K562 (cell line): ENCODE results near the gene ATAD3B. TPM values are rescaled to one million over a fixed set of nuclear protein-coding genes. Genes with fewer than 3 reads are reported as not detected.

Experiments
- ELF4 ChIP-seq: fragments of 450-650 bp; formaldehyde crosslinking; IDR thresholded peaks from 2 replicates; pipeline ENCODE4 v1.4.0; 2022; ENCODE audit warnings: missing genetic modification characterization
- HOXB6 ChIP-seq: fragments of 250-450 bp; sonication (Bioruptor Pico); IDR thresholded peaks from 2 replicates; pipeline ENCODE4 v1.5.1; 2022; ENCODE audit warnings: mild to moderate bottlenecking, borderline replicate concordance
- KLF16 ChIP-seq: IDR thresholded peaks from 2 replicates; pipeline ENCODE4 v1.6.1; 2016; ENCODE audit warnings: antibody characterized with exemption
- MYBL2 ChIP-seq, 2 experiments: fragments of 450-650 bp in 1 of 2; sonication (generic) in 1 of 2; formaldehyde crosslinking in 1 of 2; IDR thresholded peaks; 2 replicates each; pipeline versions ENCODE4 v1.6.1 to v1.8.1; 2017 to 2022; ENCODE audit warnings: borderline replicate concordance in 1 of 2, inconsistent platforms in 1 of 2, low read depth in 1 of 2, mild to moderate bottlenecking in 1 of 2, missing genetic modification reagents in 1 of 2, moderate library complexity in 1 of 2
- POLR3A ChIP-seq: IDR thresholded peaks from 2 replicates; pipeline ENCODE4 v1.6.1; 2011; ENCODE audit warnings: borderline replicate concordance, mild to moderate bottlenecking, moderate library complexity; ENCODE audit not compliant: insufficient read length, insufficient read depth; ENCODE audit errors: extremely low read depth
- SMAD1 ChIP-seq: fragments of 150-350 bp; IDR thresholded peaks from 2 replicates; pipeline ENCODE4 v1.6.1; 2014; ENCODE audit warnings: low read length, low read depth; ENCODE audit not compliant: partially characterized antibody
- SMARCA5 ChIP-seq: fragments of 450-650 bp; IDR thresholded peaks from 2 replicates; pipeline ENCODE4 v1.6.1; 2016
- ZKSCAN1 ChIP-seq: fragments of 150-350 bp; IDR thresholded peaks from 2 replicates; pipeline ENCODE4 v1.6.1; 2016; ENCODE audit warnings: low read depth, low read length
- ZNF384 ChIP-seq: IDR thresholded peaks from 2 replicates; pipeline ENCODE4 v1.6.1; 2012; ENCODE audit warnings: low read depth, low read length, improper control_type of control experiment
- polyA plus RNA-seq, 8 experiments: library from polyadenylated mRNA; depleted of rRNA in 4 of 8; stranded (reverse) in 5 of 8; unstranded in 3 of 8; fragments of >200 nt; fragmentation: Nextera tagmentation in 2 of 8; fragmentation: Illumina TruSeq in 1 of 8; extraction: Ambion mirVana in 2 of 8; extraction: Trizol in 1 of 8; gene quantifications; 2 replicates each; pipeline versions ENCODE4 v1.2.1 to v1.2.3, GENCODE V29; 2011 to 2014; ENCODE audit warnings: inconsistent platforms in 1 of 8, missing spikeins in 1 of 8
- total RNA-seq, 7 experiments: library from RNA; depleted of rRNA in 6 of 7; stranded (reverse); fragments of >200 nt in 6 of 7; fragmentation: Illumina TruSeq in 2 of 7; extraction: Trizol in 2 of 7; gene quantifications; 2 replicates each; pipeline versions ENCODE4 v1.2.1 to v1.2.3, GENCODE V29; 2011 to 2021; ENCODE audit warnings: low replicate concordance in 1 of 7
- TF ChIP-seq, protein P1 (sequence below): IDR thresholded peaks from 3 replicates; pipeline ENCODE4 v1.6.1; 2011; ENCODE audit warnings: borderline replicate concordance, mild to moderate bottlenecking, moderate library complexity; ENCODE audit not compliant: insufficient read length; ENCODE audit errors: extremely low read depth
- TF ChIP-seq, protein P2 (sequence below): fragments of 250-450 bp; sonication (Bioruptor Pico); IDR thresholded peaks from 2 replicates; pipeline ENCODE4 v1.9.0; 2021; ENCODE audit warnings: mild to moderate bottlenecking, inconsistent platforms
- TF ChIP-seq, protein P3 (sequence below), 2 experiments: fragments of 450-650 bp in 1 of 2; sonication (generic) in 1 of 2; formaldehyde crosslinking in 1 of 2; IDR thresholded peaks; 2 replicates each; pipeline versions ENCODE4 v1.7.1 to v1.9.0; 2016 to 2022; ENCODE audit warnings: inconsistent platforms in 1 of 2, mild to moderate bottlenecking in 1 of 2, missing genetic modification reagents in 1 of 2

The ATAD3B gene
- total and polyA plus RNA-seq, 9 of the 15 experiments (the other 6 are each of a cell fraction or from before 2014, with no cell fraction given) = 0.07 to 113 (median 27.7) TPM

DNA sequence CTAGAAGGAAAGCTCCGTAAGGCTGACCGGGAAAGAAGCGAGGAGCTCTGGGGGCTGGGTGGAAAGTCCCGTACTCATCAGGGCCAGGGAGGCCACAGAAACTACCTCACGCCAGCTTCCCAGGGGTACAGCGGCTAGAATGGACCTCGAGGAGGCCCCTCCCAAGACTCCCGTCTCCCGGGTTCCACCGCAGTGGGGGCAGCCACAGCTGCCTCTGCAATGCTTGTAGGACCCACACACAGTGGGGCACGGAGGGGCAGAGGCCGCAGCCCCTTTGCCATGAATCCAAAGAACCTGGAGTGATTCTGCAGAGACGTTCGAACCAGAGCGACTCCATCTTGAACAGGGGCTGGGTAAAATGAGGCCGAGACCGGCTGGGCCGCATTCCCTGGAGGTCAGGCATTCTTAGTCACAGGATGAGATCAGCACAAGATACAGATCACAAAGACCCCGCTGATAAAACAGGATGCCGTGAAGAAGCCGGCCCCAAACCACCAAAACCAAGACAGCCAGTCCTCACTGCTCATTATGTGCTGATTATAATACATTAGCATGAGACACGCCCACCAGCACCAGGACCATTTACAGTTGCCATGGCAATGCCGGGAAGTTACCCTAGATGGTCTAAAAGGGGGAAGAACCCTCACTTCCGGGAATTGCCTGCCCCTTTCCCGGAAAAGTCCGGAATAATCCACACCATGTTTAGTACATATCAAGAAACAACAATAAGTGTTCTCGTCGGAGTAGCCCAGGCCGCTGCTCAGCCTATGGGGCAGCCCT is 48.9 kb upstream of the ATAD3B start (continued):
- TF ChIP-seq, protein P1, sequence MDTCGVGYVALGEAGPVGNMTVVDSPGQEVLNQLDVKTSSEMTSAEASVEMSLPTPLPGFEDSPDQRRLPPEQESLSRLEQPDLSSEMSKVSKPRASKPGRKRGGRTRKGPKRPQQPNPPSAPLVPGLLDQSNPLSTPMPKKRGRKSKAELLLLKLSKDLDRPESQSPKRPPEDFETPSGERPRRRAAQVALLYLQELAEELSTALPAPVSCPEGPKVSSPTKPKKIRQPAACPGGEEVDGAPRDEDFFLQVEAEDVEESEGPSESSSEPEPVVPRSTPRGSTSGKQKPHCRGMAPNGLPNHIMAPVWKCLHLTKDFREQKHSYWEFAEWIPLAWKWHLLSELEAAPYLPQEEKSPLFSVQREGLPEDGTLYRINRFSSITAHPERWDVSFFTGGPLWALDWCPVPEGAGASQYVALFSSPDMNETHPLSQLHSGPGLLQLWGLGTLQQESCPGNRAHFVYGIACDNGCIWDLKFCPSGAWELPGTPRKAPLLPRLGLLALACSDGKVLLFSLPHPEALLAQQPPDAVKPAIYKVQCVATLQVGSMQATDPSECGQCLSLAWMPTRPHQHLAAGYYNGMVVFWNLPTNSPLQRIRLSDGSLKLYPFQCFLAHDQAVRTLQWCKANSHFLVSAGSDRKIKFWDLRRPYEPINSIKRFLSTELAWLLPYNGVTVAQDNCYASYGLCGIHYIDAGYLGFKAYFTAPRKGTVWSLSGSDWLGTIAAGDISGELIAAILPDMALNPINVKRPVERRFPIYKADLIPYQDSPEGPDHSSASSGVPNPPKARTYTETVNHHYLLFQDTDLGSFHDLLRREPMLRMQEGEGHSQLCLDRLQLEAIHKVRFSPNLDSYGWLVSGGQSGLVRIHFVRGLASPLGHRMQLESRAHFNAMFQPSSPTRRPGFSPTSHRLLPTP = no peak
- no peak for TF ChIP-seq HOXB6
- no peak for TF ChIP-seq ZKSCAN1
- TF ChIP-seq ELF4 (CRISPR knock-in tag) = no peak
- TF ChIP-seq SMARCA5 = no peak
- TF ChIP-seq POLR3A = no peak
- no peak for TF ChIP-seq ZNF384
- TF ChIP-seq KLF16 = no peak
- TF ChIP-seq, protein P2, sequence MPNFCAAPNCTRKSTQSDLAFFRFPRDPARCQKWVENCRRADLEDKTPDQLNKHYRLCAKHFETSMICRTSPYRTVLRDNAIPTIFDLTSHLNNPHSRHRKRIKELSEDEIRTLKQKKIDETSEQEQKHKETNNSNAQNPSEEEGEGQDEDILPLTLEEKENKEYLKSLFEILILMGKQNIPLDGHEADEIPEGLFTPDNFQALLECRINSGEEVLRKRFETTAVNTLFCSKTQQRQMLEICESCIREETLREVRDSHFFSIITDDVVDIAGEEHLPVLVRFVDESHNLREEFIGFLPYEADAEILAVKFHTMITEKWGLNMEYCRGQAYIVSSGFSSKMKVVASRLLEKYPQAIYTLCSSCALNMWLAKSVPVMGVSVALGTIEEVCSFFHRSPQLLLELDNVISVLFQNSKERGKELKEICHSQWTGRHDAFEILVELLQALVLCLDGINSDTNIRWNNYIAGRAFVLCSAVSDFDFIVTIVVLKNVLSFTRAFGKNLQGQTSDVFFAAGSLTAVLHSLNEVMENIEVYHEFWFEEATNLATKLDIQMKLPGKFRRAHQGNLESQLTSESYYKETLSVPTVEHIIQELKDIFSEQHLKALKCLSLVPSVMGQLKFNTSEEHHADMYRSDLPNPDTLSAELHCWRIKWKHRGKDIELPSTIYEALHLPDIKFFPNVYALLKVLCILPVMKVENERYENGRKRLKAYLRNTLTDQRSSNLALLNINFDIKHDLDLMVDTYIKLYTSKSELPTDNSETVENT (CRISPR knock-in tag) = no peak
- TF ChIP-seq SMAD1 = no peak
- TF ChIP-seq, protein P3, sequence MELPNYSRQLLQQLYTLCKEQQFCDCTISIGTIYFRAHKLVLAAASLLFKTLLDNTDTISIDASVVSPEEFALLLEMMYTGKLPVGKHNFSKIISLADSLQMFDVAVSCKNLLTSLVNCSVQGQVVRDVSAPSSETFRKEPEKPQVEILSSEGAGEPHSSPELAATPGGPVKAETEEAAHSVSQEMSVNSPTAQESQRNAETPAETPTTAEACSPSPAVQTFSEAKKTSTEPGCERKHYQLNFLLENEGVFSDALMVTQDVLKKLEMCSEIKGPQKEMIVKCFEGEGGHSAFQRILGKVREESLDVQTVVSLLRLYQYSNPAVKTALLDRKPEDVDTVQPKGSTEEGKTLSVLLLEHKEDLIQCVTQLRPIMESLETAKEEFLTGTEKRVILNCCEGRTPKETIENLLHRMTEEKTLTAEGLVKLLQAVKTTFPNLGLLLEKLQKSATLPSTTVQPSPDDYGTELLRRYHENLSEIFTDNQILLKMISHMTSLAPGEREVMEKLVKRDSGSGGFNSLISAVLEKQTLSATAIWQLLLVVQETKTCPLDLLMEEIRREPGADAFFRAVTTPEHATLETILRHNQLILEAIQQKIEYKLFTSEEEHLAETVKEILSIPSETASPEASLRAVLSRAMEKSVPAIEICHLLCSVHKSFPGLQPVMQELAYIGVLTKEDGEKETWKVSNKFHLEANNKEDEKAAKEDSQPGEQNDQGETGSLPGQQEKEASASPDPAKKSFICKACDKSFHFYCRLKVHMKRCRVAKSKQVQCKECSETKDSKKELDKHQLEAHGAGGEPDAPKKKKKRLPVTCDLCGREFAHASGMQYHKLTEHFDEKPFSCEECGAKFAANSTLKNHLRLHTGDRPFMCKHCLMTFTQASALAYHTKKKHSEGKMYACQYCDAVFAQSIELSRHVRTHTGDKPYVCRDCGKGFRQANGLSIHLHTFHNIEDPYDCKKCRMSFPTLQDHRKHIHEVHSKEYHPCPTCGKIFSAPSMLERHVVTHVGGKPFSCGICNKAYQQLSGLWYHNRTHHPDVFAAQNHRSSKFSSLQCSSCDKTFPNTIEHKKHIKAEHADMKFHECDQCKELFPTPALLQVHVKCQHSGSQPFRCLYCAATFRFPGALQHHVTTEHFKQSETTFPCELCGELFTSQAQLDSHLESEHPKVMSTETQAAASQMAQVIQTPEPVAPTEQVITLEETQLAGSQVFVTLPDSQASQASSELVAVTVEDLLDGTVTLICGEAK (IDR thresholded peaks at IDR 0.05) = no peak
- TF ChIP-seq, protein P3 (CRISPR knock-in tag; IDR thresholded peaks at IDR 0.05) = no peak
- no peak for TF ChIP-seq MYBL2 (IDR thresholded peaks at IDR 0.05; ENCODE audit: low read depth)
- no peak for TF ChIP-seq MYBL2 (CRISPR knock-in tag; IDR thresholded peaks at IDR 0.05; ENCODE audit: borderline replicate concordance)
